Heart left ventricle (tissue), 16 donors: Measurements from ENCODE around the gene DNAJC7. TPM values are rescaled to one million over a fixed set of nuclear protein-coding genes. Genes with fewer than 3 reads are reported as not detected.

Experiments used
- ATAC-seq, 4 donors: fragments of 200-7000 bp; cut with Tn5 transposase; one replicate each; pipeline ENCODE4 v1.9.1; 2020 to 2022; ENCODE audit warnings: moderate library complexity in 4 of 4, mild to moderate bottlenecking in 3 of 4, moderate number of reproducible peaks in 1 of 4
- DNase-seq, 5 donors: peaks; one replicate each; pipeline ENCODE4 v3.0.0-alpha.2; 2020
- H3K27ac ChIP-seq, 12 donors: fragments of 200-600 bp; sonication (generic) in 4 of 12; one replicate each; pipeline versions ENCODE4 v1.5.0 to v1.8.0; 2016 to 2022; ENCODE audit warnings: mild to moderate bottlenecking in 2 of 12
- H3K27me3 ChIP-seq, 9 donors: fragments of 200-600 bp; sonication (generic) in 2 of 9; one replicate each; pipeline versions ENCODE4 v1.5.1 to v1.8.0; 2016 to 2022; ENCODE audit warnings: mild to moderate bottlenecking in 3 of 9
- H3K36me3 ChIP-seq, 9 donors: fragments of 200-600 bp; sonication (generic) in 2 of 9; one replicate each; pipeline versions ENCODE4 v1.5.0 to v1.8.0; 2018 to 2022; ENCODE audit warnings: mild to moderate bottlenecking in 2 of 9
- H3K4me1 ChIP-seq, 12 donors: fragments of 200-600 bp; sonication (generic) in 4 of 12; one replicate each; pipeline versions ENCODE4 v1.5.0 to v1.8.0; 2016 to 2022; ENCODE audit warnings: mild to moderate bottlenecking in 3 of 12
- H3K4me3 ChIP-seq, 12 donors: fragments of 200-600 bp; sonication (generic) in 4 of 12; one replicate each; pipeline versions ENCODE4 v1.5.0 to v1.8.0; 2017 to 2022; ENCODE audit warnings: mild to moderate bottlenecking in 9 of 12, moderate library complexity in 4 of 12
- H3K9me3 ChIP-seq, 12 donors: fragments of 200-600 bp; sonication (generic) in 4 of 12; one replicate each; pipeline versions ENCODE4 v1.5.0 to v1.8.0; 2016 to 2022; ENCODE audit warnings: mild to moderate bottlenecking in 1 of 12
- CTCF ChIP-seq, 12 donors: fragments of 200-600 bp; sonication (generic) in 4 of 12; IDR thresholded peaks; one replicate each; pipeline versions ENCODE4 v1.5.0 to v1.8.0; 2018 to 2022; ENCODE audit warnings: antibody characterized with exemption in 12 of 12, mild to moderate bottlenecking in 5 of 12
- POLR2A ChIP-seq, 2 donors: fragments of 450-650 bp; IDR thresholded peaks; one replicate each; pipeline ENCODE4 v1.6.1; 2017; ENCODE audit warnings: antibody characterized with exemption in 2 of 2, mild to moderate bottlenecking in 2 of 2, moderate library complexity in 2 of 2
- WGBS, 4 donors: extraction: QIAGEN DNeasy Blood & Tissue Kit in 2 of 4; methylation state at CpG; one replicate each; pipeline versions ENCODE4 v1.1.5 to v1.1.7; 2013 to 2018; 5-methylcytosine and 5-hydroxymethylcytosine counted together
- intact Hi-C, 10 donors: fragments of 100-400 bp; cut with DNase I; formaldehyde crosslinking; loops; one replicate each; pipeline versions ENCODE4 v1.11.1 to v1.14.2; 2022
- polyA plus RNA-seq, 2 donors: library from polyadenylated mRNA; stranded (reverse); fragments of 200-250 nt; gene quantifications; one replicate each; pipeline ENCODE4 v1.2.3, GENCODE V29; 2013
- total RNA-seq, 9 donors: library from RNA; depleted of rRNA in 2 of 9; stranded (reverse); fragments of >200 nt in 2 of 9; fragmentation: NEBNext Ultra II Directional in 3 of 9; extraction: Animal tissue kit (Norgen Biotek cat#: 25700) in 3 of 9; gene quantifications; one replicate each; pipeline versions ENCODE4 v1.1.0 to v1.2.4, GENCODE V29; 2016 to 2023
- donor health status: ischemic (EF 13 %, LVEDD 7.1; RV severe dilation, severe dysfunction).
- donor health status: healthy with polysubstance abuse.
- donor health status: DM: no; HTN: yes; CAD: no.
- donor health status: DM: no; HTN: no; CAD: no.
- donor health status: ischemic (EF 25% LVEDD 6.9; RV normal size, moderate dysfunction).
- donor health status: ischemic (EF 25% LVEDD 5.7; RV mildly dilated, moderate dysfunction).
- donor health status: healthy.
- donor health status: DM: yes; HTN: yes; CAD: no.
- donor health status: ischemic (EF 35%, LVEDD 5.7; RV mildly dilated, moderate dysfunction).
- donor health status: nonischemic (EF 11% LVEDD 7.7; RV severe dilation, severe dysfunction).
- donor health status: DM: yes; HTN: yes; CAD: no.
- donor health status: PGD.
- donor health status: ischemic (EF 29% LVEDD 5.4; RV normal size, mild dysfunction).
- donor health status: nonischemic (EF 23%, LVEDD 6.1; RV moderate dilation, normal function).

Gene DNAJC7
- total and polyA plus RNA-seq, 11 donors = 42.5 to 103 (median 74.7) TPM

- Histone ChIP-seq H3K36me3 (no peaks in the 10 kb centered on the region), H3K27ac (peak overlapping the region in 4 of 12 donors; percentile 30 to 56 (median 50)), H3K4me1 (peaks cover 0 to 13% (median 6%) of the 10 kb centered on the region in 12 donors), H3K9me3 (no peaks in the 10 kb centered on the region), H3K4me3 (peak overlapping the region; percentile 52 to 86 (median 74)), H3K27me3 (peaks cover 0 to 28% (median 0%) of the 10 kb centered on the region in 9 donors)
- ATAC-seq = peak in 1 of 4 donors; percentile 11
- 0% methylated on average over 3 to 7 of the region's 7 CpGs for WGBS, 4 donors
- TF ChIP-seq POLR2A (IDR thresholded peaks at IDR 0.05) (no peak), CTCF (IDR thresholded peaks at IDR 0.05) (no peak)
- intact Hi-C loops = no loop called here
- DNase-seq = no peak
These were observed 32.7 kb upstream of the DNAJC7 start for GRCh38 chr17:42049834-42050392.

DNA sequence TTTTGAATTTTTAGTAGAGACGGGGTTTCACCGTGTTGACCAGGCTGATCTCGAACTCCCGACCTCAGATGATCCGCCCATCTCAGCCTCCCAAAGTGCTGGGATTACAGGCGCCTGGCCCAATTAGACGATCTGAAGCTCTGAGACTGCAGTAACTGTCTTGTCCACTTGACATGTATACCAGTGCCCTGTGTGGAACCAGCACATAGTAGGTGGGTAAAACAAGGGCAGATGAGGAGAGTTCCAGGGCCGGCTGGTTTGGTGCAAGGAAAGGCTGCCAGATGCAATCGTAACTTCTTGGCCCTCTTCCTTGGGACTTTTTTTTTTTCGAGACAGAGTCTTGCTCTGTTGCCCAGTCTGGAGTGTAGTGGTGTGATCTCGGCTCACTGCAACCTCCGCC is 30.1 kb upstream of the DNAJC7 start:
- ATAC-seq (no peak), DNase-seq (no peak)
- Histone ChIP-seq H3K4me1 (peaks cover 0 to 13% (median 6%) of the 10 kb centered on the region in 12 donors), H3K27ac (no peak overlapping the region), H3K36me3 (no peaks in the 10 kb centered on the region), H3K27me3 (peaks cover 0 to 4% (median 0%) of the 10 kb centered on the region in 9 donors), H3K9me3 (no peaks in the 10 kb centered on the region), H3K4me3 (no peak overlapping the region)
- intact Hi-C loops = no loop called here
- TF ChIP-seq POLR2A (IDR thresholded peaks at IDR 0.05) = no peak
- TF ChIP-seq CTCF (IDR thresholded peaks at IDR 0.05) = no peak
- WGBS, 4 donors = 86 to 90% (median 88%) methylated on average over 12 of the region's 12 CpGs

DNA sequence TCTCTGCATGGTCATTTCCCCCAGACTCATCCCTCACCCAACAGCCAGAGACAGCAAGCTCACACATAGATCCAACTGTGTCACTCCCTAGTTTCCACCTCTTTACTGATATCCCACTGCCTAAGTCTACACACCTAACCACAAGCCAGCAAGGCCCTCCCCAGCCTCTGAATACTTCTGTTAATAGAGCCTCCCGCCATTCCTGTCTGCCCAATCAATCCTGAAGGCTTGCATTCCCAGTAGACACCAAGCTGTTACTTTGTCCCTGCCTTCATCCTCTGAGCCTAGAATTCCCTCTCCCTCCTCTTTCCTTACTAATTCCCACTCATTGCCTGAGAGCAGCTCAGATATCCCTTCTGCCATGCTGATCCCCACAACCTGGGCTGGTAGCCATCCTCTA is 28.5 kb upstream of the DNAJC7 start:
- DNase-seq = no peak
- H3K36me3 ChIP-seq = no peaks in the 10 kb centered on the region
- intact Hi-C loops = no loop called here
- H3K27me3 ChIP-seq = no peaks in the 10 kb centered on the region
- no peak for TF ChIP-seq CTCF (IDR thresholded peaks at IDR 0.05)
- TF ChIP-seq POLR2A (IDR thresholded peaks at IDR 0.05) = no peak
- ATAC-seq = no peak
- WGBS, 4 donors = 76 to 85% (median 80%) methylated on average over 1 of the region's 1 CpG
- H3K4me1 ChIP-seq = peaks cover 0 to 9% (median 6%) of the 10 kb centered on the region in 12 donors
- H3K4me3 ChIP-seq = no peak overlapping the region
- H3K9me3 ChIP-seq = no peaks in the 10 kb centered on the region
- no peak overlapping the region for H3K27ac ChIP-seq

- ATAC-seq (no peak), DNase-seq (no peak)
- Histone ChIP-seq H3K4me3 (no peak overlapping the region), H3K9me3 (no peaks in the 10 kb centered on the region), H3K27ac (no peak overlapping the region), H3K36me3 (no peaks in the 10 kb centered on the region), H3K4me1 (peaks cover 0 to 10% (median 0%) of the 10 kb centered on the region in 12 donors), H3K27me3 (peaks cover 0 to 12% (median 0%) of the 10 kb centered on the region in 9 donors)
- TF ChIP-seq CTCF (IDR thresholded peaks at IDR 0.05) (no peak), POLR2A (IDR thresholded peaks at IDR 0.05) (no peak)
- 90 to 95% (median 95%) methylated on average over 18 to 20 of the region's 20 CpGs for WGBS, 4 donors
- intact Hi-C loops = no loop called here
These were observed 25.5 kb upstream of the DNAJC7 start for GRCh38 chr17:42042598-42043319.
